ENCODE measurements around the gene TRMT6. TPM values are rescaled to one million over a fixed set of nuclear protein-coding genes. Genes with fewer than 3 reads are reported as not detected.

TRMT6 gene
- total RNA-seq, 4 donors from 2014 or later: 3.5 to 18.2 (median 5.6) TPM

DNA sequence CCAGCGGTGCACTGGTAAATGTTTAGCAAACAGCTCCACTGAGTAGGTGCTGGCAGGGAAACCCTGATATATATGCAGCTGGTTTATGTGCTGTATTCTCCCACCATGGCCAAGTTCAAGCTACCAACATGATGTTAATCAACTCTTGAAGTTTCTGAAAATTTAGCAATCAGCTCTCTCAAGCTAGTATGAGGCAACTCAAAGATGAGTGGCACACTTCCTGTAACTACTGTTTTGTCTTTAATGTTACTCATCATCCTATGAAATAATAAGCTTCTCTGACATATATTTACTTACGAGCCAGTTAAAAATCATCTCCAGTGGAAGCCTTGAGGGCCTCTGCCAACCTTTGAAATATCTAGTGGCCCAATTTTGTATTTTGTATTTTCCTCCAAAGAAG lies 54.7 kb downstream of the TRMT6 start:
- Histone ChIP-seq H3K36me3 (no peaks in the 10 kb centered on the region), H3K27ac (no peak overlapping the region), H3K4me3 (no peak overlapping the region), H3K9me3 (no peaks in the 10 kb centered on the region), H3K4me1 (no peaks in the 10 kb centered on the region), H3K27me3 (no peaks in the 10 kb centered on the region)
- no peak for TF ChIP-seq POLR2A (IDR thresholded peaks at IDR 0.05)
- TF ChIP-seq, protein P1, sequence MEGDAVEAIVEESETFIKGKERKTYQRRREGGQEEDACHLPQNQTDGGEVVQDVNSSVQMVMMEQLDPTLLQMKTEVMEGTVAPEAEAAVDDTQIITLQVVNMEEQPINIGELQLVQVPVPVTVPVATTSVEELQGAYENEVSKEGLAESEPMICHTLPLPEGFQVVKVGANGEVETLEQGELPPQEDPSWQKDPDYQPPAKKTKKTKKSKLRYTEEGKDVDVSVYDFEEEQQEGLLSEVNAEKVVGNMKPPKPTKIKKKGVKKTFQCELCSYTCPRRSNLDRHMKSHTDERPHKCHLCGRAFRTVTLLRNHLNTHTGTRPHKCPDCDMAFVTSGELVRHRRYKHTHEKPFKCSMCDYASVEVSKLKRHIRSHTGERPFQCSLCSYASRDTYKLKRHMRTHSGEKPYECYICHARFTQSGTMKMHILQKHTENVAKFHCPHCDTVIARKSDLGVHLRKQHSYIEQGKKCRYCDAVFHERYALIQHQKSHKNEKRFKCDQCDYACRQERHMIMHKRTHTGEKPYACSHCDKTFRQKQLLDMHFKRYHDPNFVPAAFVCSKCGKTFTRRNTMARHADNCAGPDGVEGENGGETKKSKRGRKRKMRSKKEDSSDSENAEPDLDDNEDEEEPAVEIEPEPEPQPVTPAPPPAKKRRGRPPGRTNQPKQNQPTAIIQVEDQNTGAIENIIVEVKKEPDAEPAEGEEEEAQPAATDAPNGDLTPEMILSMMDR (IDR thresholded peaks at IDR 0.05): no peak
- DNase-seq: no peak

GRCh38 chr20:5893621-5894020 lies 56.7 kb downstream of the TRMT6 start:
- H3K4me1 ChIP-seq: no peaks in the 10 kb centered on the region
- DNase-seq: no peak
- H3K27me3 ChIP-seq: no peaks in the 10 kb centered on the region
- no peak for TF ChIP-seq POLR2A (IDR thresholded peaks at IDR 0.05)
- TF ChIP-seq, protein P1 (IDR thresholded peaks at IDR 0.05): no peak
- no peaks in the 10 kb centered on the region for H3K9me3 ChIP-seq
- no peaks in the 10 kb centered on the region for H3K36me3 ChIP-seq
- H3K27ac ChIP-seq: no peak overlapping the region
- no peak overlapping the region for H3K4me3 ChIP-seq

DNA sequence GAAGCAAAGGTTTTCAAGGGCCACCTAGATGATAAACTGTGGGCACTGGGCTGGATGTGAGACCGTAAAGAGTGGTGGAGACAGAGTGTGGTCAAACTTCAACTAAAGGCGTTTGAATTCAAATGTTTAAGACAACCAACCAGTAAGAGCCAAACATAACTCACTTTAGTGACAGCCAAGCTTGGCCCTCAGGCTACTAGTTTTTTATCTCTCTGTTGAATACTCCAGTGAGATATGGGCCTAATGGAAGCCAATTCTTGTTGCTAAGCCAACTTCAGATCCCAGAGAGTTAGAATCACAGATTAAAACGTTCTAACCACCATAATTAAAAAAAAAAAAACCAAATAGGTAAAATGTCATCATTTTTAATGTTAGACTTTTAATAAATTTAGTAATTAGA lies 57.3 kb downstream of the TRMT6 start:
- no peak overlapping the region for H3K27ac ChIP-seq
- TF ChIP-seq POLR2A (IDR thresholded peaks at IDR 0.05): no peak
- TF ChIP-seq, protein P1 (IDR thresholded peaks at IDR 0.05): no peak
- no peaks in the 10 kb centered on the region for H3K4me1 ChIP-seq
- no peak overlapping the region for H3K4me3 ChIP-seq
- H3K27me3 ChIP-seq: no peaks in the 10 kb centered on the region
- no peaks in the 10 kb centered on the region for H3K36me3 ChIP-seq
- DNase-seq: no peak
- H3K9me3 ChIP-seq: no peaks in the 10 kb centered on the region

DNA sequence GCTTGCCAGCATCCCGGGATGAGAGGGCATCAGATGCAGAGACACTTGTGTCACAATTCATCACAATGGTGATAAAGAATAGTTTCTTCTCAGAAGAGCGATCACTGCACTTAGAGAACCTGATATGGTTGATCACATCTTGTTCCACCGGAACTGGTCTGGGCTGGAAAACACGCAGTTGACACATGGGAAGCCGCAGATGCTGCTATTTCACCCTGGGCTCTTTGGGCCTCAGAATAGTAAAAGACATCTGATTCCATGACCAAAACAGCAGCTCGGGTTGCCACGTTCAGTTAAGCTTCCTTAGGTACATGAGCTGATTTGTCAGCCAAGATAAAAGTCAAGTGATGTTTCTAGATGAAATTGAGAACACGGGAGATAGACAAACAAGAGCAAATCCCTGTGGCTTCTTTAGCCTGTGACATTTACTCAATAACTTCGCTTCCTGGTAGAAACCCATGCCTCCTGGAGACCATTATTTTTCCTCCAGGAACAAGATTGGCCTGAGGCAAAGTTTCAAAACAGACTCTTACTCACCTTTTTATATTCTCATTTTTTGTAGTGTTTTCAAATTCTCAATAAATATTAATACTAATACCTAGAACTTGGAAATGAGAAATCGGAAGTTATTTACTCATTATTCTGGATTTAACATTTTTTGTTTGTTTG lies 59.4 kb downstream of the TRMT6 start:
- Histone ChIP-seq H3K4me1 (no peaks in the 10 kb centered on the region), H3K27ac (no peak overlapping the region), H3K36me3 (no peaks in the 10 kb centered on the region), H3K4me3 (no peak overlapping the region), H3K27me3 (no peaks in the 10 kb centered on the region), H3K9me3 (no peaks in the 10 kb centered on the region)
- no peak for DNase-seq
- TF ChIP-seq POLR2A (IDR thresholded peaks at IDR 0.05): no peak

DNA sequence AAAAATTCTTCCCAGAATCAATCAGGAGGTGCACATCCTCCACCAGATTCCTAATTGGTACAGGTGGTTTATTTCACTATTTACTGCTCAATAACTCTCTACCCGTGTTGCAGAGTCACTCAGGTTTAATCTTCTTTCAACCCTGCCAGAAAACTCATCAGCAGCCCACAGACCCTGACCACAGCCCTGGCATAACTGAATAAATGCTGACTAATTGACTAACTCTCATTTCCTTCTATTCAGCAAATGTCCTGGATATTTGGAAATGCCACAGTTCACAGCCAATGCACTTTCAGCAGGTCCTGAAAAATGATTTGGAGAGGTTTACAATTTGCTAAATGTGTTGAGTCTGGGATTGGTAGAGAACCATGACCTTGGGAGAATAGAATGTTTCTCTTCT lies 62.3 kb downstream of the TRMT6 start:
- no peaks in the 10 kb centered on the region for H3K4me1 ChIP-seq
- no peaks in the 10 kb centered on the region for H3K9me3 ChIP-seq
- TF ChIP-seq POLR2A (IDR thresholded peaks at IDR 0.05): no peak
- TF ChIP-seq, protein P1 (IDR thresholded peaks at IDR 0.05): no peak
- H3K27ac ChIP-seq: no peak overlapping the region
- no peak for DNase-seq
- H3K36me3 ChIP-seq: no peaks in the 10 kb centered on the region
- H3K4me3 ChIP-seq: no peak overlapping the region
- H3K27me3 ChIP-seq: no peaks in the 10 kb centered on the region

- Histone ChIP-seq H3K4me3 (no peak overlapping the region), H3K36me3 (no peaks in the 10 kb centered on the region), H3K27me3 (no peaks in the 10 kb centered on the region), H3K9me3 (no peaks in the 10 kb centered on the region), H3K4me1 (no peaks in the 10 kb centered on the region), H3K27ac (no peak overlapping the region)
- TF ChIP-seq, protein P1 (IDR thresholded peaks at IDR 0.05): no peak
- no peak for TF ChIP-seq POLR2A (IDR thresholded peaks at IDR 0.05)
- DNase-seq: no peak
These were observed 62.9 kb downstream of the TRMT6 start for GRCh38 chr20:5887386-5887785.

Small RNAs within 50 kb of the gene (small RNA-seq; reads per million reads assigned to genes)
- gene RF00019 (0 reads per million in 2 donors), gene RNU1-55P (0 reads per million in 2 donors)

Other genes with a start within 250 kb of the TRMT6 start
- 10 to 100 TPM in 3 of 4 donors, 1 to 10 TPM in 1; 8.4 to 15.5 (median 12.3) TPM for gene SHLD1, start 200.1 kb downstream of the TRMT6 start, total RNA-seq
- gene CHGB, start 39.0 kb downstream of the TRMT6 start, total RNA-seq: 10 to 100 TPM in 3 of 4 donors, not detected in 1; 11.2 to 19.6 (median 11.7) TPM
- gene MCM8, start 119 bp upstream of the TRMT6 start, total RNA-seq: 10 to 100 TPM in 1 of 4 donors, 1 to 10 TPM in 3; 5.8 to 25.6 (median 6.2) TPM
- 10 to 100 TPM; 43.7 to 67.6 (median 61.4) TPM for gene CRLS1, start 55.6 kb upstream of the TRMT6 start, total RNA-seq
- not detected for gene LRRN4, start 103.5 kb upstream of the TRMT6 start, total RNA-seq
- gene FERMT1, start 172.5 kb upstream of the TRMT6 start, total RNA-seq: 10 to 100 TPM; 12.4 to 21.2 (median 16.2) TPM